K562 (cell line): Measurements from ENCODE around the gene ABCA7. TPM values are rescaled to one million over a fixed set of nuclear protein-coding genes. Genes with fewer than 3 reads are reported as not detected.

ENCODE experiments used
- ARNT ChIP-seq, 2 experiments: fragments of 450-650 bp; IDR thresholded peaks; 2 replicates each; pipeline ENCODE4 v1.6.1; 2016; ENCODE audit warnings: mild to moderate bottlenecking in 1 of 2
- CEBPG ChIP-seq, 3 experiments: fragments of 200-800 bp in 1 of 3; sonication (Bioruptor generic) in 1 of 3; sonication (generic) in 1 of 3; formaldehyde crosslinking in 1 of 3; IDR thresholded peaks in 2 of 3; conservative IDR thresholded peaks in 1 of 3; 2 replicates each; pipeline versions ENCODE4 v1.6.1 to v1.8.0; 2016 to 2022; ENCODE audit warnings: missing compliant biosample characterization in 2 of 3, missing genetic modification characterization in 2 of 3, mild to moderate bottlenecking in 1 of 3, missing genetic modification reagents in 1 of 3
- COPS2 ChIP-seq: fragments of 450-650 bp; conservative IDR thresholded peaks from 2 replicates; pipeline ENCODE4 v1.6.1; 2016; ENCODE audit warnings: mild to moderate bottlenecking, moderate library complexity
- ELK3 ChIP-seq: fragments of 450-650 bp; formaldehyde crosslinking; IDR thresholded peaks from 2 replicates; pipeline ENCODE4 v1.4.0; 2020; ENCODE audit warnings: mild to moderate bottlenecking
- EP300 ChIP-seq: IDR thresholded peaks from 2 replicates; pipeline ENCODE4 v1.6.1; 2012; ENCODE audit warnings: low read length, improper control_type of control experiment
- ETS2 ChIP-seq: IDR thresholded peaks from 2 replicates; pipeline ENCODE4 v1.6.1; 2016; ENCODE audit warnings: borderline replicate concordance, missing genetic modification characterization, mild to moderate bottlenecking, moderate library complexity, missing compliant biosample characterization; ENCODE audit not compliant: poor library complexity, severe bottlenecking
- FOXP1 ChIP-seq: sonication (generic); formaldehyde crosslinking; IDR thresholded peaks from 2 replicates; pipeline ENCODE4 v1.8.0; 2022; ENCODE audit warnings: mild to moderate bottlenecking, missing genetic modification reagents
- HIVEP1 ChIP-seq: fragments of 250-450 bp; sonication (Bioruptor Pico); IDR thresholded peaks from 2 replicates; pipeline ENCODE4 v1.4.0; 2020; ENCODE audit warnings: mild to moderate bottlenecking
- HNRNPUL1 ChIP-seq: fragments of 200-400 bp; formaldehyde crosslinking; IDR thresholded peaks from 2 replicates; pipeline ENCODE4 v1.6.1; 2017; ENCODE audit warnings: low read length
- MEF2D ChIP-seq: conservative IDR thresholded peaks from 2 replicates; pipeline ENCODE4 v1.6.1; 2016; ENCODE audit warnings: low read depth, missing genetic modification characterization, missing compliant biosample characterization
- NRF1 ChIP-seq, 2 experiments: fragments of 450-650 bp; IDR thresholded peaks in 1 of 2; conservative IDR thresholded peaks in 1 of 2; 2 replicates each; pipeline ENCODE4 v1.6.1; 2014; ENCODE audit warnings: mild to moderate bottlenecking in 2 of 2
- RBM22 ChIP-seq: fragments of 200-400 bp; formaldehyde crosslinking; IDR thresholded peaks from 2 replicates; pipeline ENCODE4 v1.6.1; 2018; ENCODE audit warnings: low read length, low read depth; ENCODE audit not compliant: poor library complexity, severe bottlenecking
- RBM39 ChIP-seq: fragments of 200-400 bp; formaldehyde crosslinking; optimal IDR thresholded peaks from 2 replicates; pipeline ENCODE3; 2018; ENCODE audit warnings: low read depth, low read length
- SNIP1 ChIP-seq: fragments of 450-650 bp; IDR thresholded peaks from 2 replicates; pipeline ENCODE4 v1.7.1; 2017; ENCODE audit warnings: low read depth, mild to moderate bottlenecking
- TAF1 ChIP-seq: IDR thresholded peaks from 2 replicates; pipeline ENCODE4 v1.6.1; 2011; ENCODE audit warnings: mild to moderate bottlenecking, low read length, moderate library complexity; ENCODE audit not compliant: insufficient read depth, control insufficient read depth, severe bottlenecking; ENCODE audit errors: extremely low read depth
- TEAD2 ChIP-seq: fragments of 450-650 bp; IDR thresholded peaks from 2 replicates; pipeline ENCODE4 v1.6.1; 2016; ENCODE audit warnings: missing genetic modification characterization, control low read depth, missing compliant biosample characterization
- THRA ChIP-seq: fragments of 450-650 bp; IDR thresholded peaks from 2 replicates; pipeline ENCODE4 v1.6.1; 2017; ENCODE audit warnings: mild to moderate bottlenecking, moderate library complexity
- USF2 ChIP-seq: sonication (generic); formaldehyde crosslinking; IDR thresholded peaks from 2 replicates; pipeline ENCODE4 v1.5.0; 2020; ENCODE audit warnings: missing genetic modification reagents
- ZBTB49 ChIP-seq: sonication (generic); formaldehyde crosslinking; IDR thresholded peaks from 2 replicates; pipeline ENCODE4 v1.8.0; 2022; ENCODE audit warnings: missing genetic modification reagents, mild to moderate bottlenecking, borderline replicate concordance
- ZBTB9 ChIP-seq: fragments of 450-650 bp; formaldehyde crosslinking; IDR thresholded peaks from 2 replicates; pipeline ENCODE4 v1.4.0; 2020; ENCODE audit warnings: mild to moderate bottlenecking, moderate library complexity
- polyA plus RNA-seq, 8 experiments: library from polyadenylated mRNA; depleted of rRNA in 4 of 8; stranded (reverse) in 5 of 8; unstranded in 3 of 8; fragments of >200 nt; fragmentation: Nextera tagmentation in 2 of 8; fragmentation: Illumina TruSeq in 1 of 8; extraction: Ambion mirVana in 2 of 8; extraction: Trizol in 1 of 8; gene quantifications; 2 replicates each; pipeline versions ENCODE4 v1.2.1 to v1.2.3, GENCODE V29; 2011 to 2014; ENCODE audit warnings: inconsistent platforms in 1 of 8, missing spikeins in 1 of 8
- total RNA-seq, 7 experiments: library from RNA; depleted of rRNA in 6 of 7; stranded (reverse); fragments of >200 nt in 6 of 7; fragmentation: Illumina TruSeq in 2 of 7; extraction: Trizol in 2 of 7; gene quantifications; 2 replicates each; pipeline versions ENCODE4 v1.2.1 to v1.2.3, GENCODE V29; 2011 to 2021; ENCODE audit warnings: low replicate concordance in 1 of 7

ABCA7 gene
- total and polyA plus RNA-seq, 9 of the 15 experiments (the other 6 are each of a cell fraction or from before 2014, with no cell fraction given): 2.3 to 96.1 (median 31.2) TPM

GRCh38 chr19:1113030-1113985 is 73.4 kb downstream of the ABCA7 start (continued):
- no peak for TF ChIP-seq COPS2
- no peak for TF ChIP-seq RBM39
- TF ChIP-seq MEF2D (tag): no peak
- TF ChIP-seq ARNT (IDR thresholded peaks at IDR 0.05): no peak
- no peak for TF ChIP-seq EP300
- TF ChIP-seq TEAD2 (tag): no peak
- no peak for TF ChIP-seq HNRNPUL1
- no peak for TF ChIP-seq USF2
- no peak for TF ChIP-seq ZBTB49
- 0 out of 2 replicates have a peak, but pooled peaks have one; percentile 9 for TF ChIP-seq FOXP1 (CRISPR knock-in tag)
- no peak for TF ChIP-seq HIVEP1 (CRISPR knock-in tag)
- peak; percentile 62 to 68 for TF ChIP-seq NRF1 (conservative IDR thresholded peaks at IDR 0.05 in 1 of 2, IDR thresholded peaks at IDR 0.05 in 1 of 2)
- no peak for TF ChIP-seq ELK3 (CRISPR knock-in tag)
- TF ChIP-seq SNIP1: no peak
- TF ChIP-seq THRA: no peak
- TF ChIP-seq ZBTB9: no peak
- no peak for TF ChIP-seq TAF1
- TF ChIP-seq ETS2 (tag): no peak
- no peak for TF ChIP-seq CEBPG (CRISPR knock-in tag; IDR thresholded peaks at IDR 0.05)
- no peak for TF ChIP-seq CEBPG (tag; conservative IDR thresholded peaks at IDR 0.05 in 1 of 2, IDR thresholded peaks at IDR 0.05 in 1 of 2)
- TF ChIP-seq RBM22: peak; percentile 73
